Measurements from ENCODE around the gene GABRR3.

GABRR3 gene

GRCh38 chr3:97975466-97975865, 59.6 kb downstream of the GABRR3 start:
- peaks cover 23% of the 10 kb centered on the region for H3K4me1 ChIP-seq (ENCODE audit: control insufficient read depth, low read length)
- H3K27ac ChIP-seq (ENCODE audit: low read depth, low read length), result no peak overlapping the region
- H3K79me2 ChIP-seq (ENCODE audit: control insufficient read depth, low read length), result peaks cover 24% of the 10 kb centered on the region
- no peaks in the 10 kb centered on the region for H3K27me3 ChIP-seq (ENCODE audit: control insufficient read depth, low read length)
- no peaks in the 10 kb centered on the region for H4K20me1 ChIP-seq (ENCODE audit: control insufficient read depth, insufficient read depth, low read depth, low read length)
- H3K4me3 ChIP-seq (ENCODE audit: low read length), result no peak overlapping the region
- peaks cover 5% of the 10 kb centered on the region; the same call in 1 of the 2 replicates for H3K36me3 ChIP-seq (ENCODE audit: control insufficient read depth, low read length)
- no peaks in the 10 kb centered on the region; the same call in 1 of the 2 replicates for H3F3A ChIP-seq (ENCODE audit: control insufficient read depth, insufficient read depth)
- H3K4me2 ChIP-seq (ENCODE audit: low read length), result no peak overlapping the region
- no peaks in the 10 kb centered on the region for H3K9me3 ChIP-seq (ENCODE audit: control insufficient read depth, insufficient read depth, low read length)
- H3K9me2 ChIP-seq (replicated peaks; ENCODE audit: control insufficient read depth, low read length), result no peaks in the 10 kb centered on the region
- peak; percentile 14 for TF ChIP-seq CTCF (IDR thresholded peaks at IDR 0.05; ENCODE audit: low read depth, low read length, poor library complexity, severe bottlenecking)
- TF ChIP-seq EZH2phosphoT487 (IDR thresholded peaks at IDR 0.05; ENCODE audit: borderline replicate concordance, low read length), result no peak

DNA sequence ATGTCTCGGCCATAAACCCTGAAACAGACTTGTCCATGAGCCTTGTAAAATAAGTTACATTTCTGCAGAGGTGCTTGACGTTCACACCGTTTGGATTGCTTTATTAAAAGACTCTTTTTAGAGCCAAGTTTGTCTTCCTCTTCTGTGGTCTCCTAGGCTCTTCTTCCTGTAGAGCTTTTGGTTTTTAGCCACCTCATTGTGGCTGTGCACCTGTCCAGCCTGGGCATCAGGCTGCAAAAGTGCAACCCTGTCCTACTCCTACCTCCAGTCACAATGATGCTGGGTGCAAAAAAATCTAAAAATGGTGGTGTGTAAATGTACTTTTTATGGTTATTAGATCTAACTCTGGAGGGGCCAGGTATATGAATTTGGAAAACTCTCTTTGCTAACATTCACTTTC, 60.1 kb downstream of the GABRR3 start:
- no peak overlapping the region for H3K4me3 ChIP-seq (ENCODE audit: low read length)
- peaks cover 5% of the 10 kb centered on the region; the same call in 1 of the 2 replicates for H3F3A ChIP-seq (ENCODE audit: control insufficient read depth, insufficient read depth)
- peaks cover 10% of the 10 kb centered on the region for H3K36me3 ChIP-seq (ENCODE audit: control insufficient read depth, low read length)
- no peaks in the 10 kb centered on the region for H3K9me2 ChIP-seq (replicated peaks; ENCODE audit: control insufficient read depth, low read length)
- peaks cover 29% of the 10 kb centered on the region for H3K79me2 ChIP-seq (ENCODE audit: control insufficient read depth, low read length)
- H3K9me3 ChIP-seq (ENCODE audit: control insufficient read depth, insufficient read depth, low read length), result no peaks in the 10 kb centered on the region
- no peaks in the 10 kb centered on the region for H4K20me1 ChIP-seq (ENCODE audit: control insufficient read depth, insufficient read depth, low read depth, low read length)
- peaks cover 28% of the 10 kb centered on the region for H3K4me1 ChIP-seq (ENCODE audit: control insufficient read depth, low read length)
- H3K27ac ChIP-seq (ENCODE audit: low read depth, low read length), result no peak overlapping the region
- TF ChIP-seq CTCF (IDR thresholded peaks at IDR 0.05; ENCODE audit: low read depth, low read length, poor library complexity, severe bottlenecking) (no peak), EZH2phosphoT487 (IDR thresholded peaks at IDR 0.05; ENCODE audit: borderline replicate concordance, low read length) (no peak)
- H3K27me3 ChIP-seq (ENCODE audit: control insufficient read depth, low read length), result no peaks in the 10 kb centered on the region
- no peak overlapping the region; the same call in 1 of the 2 replicates for H3K4me2 ChIP-seq (ENCODE audit: low read length)

DNA sequence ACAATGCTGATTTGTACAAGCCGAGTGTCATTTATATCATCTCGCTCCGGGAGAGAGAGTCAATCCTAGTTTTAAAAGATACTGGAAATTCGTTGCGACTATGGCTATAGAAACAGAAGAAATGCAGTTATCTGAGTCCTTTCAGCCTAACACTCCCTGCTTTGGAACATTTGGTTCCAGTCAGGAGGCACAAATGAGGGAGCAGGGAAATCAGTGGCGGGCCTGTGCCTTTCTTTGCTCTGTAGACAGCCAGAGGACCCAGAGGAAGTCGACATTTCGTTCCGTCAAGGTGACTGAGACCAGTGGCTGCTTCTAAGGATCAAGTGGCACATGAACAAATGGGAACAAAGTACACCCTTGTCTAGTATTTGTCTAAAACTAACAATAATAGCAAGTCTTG, 62.1 kb downstream of the GABRR3 start:
- no peaks in the 10 kb centered on the region for H3K27me3 ChIP-seq (ENCODE audit: control insufficient read depth, low read length)
- peaks cover 49% of the 10 kb centered on the region for H3K79me2 ChIP-seq (ENCODE audit: control insufficient read depth, low read length)
- peaks cover 22% of the 10 kb centered on the region for H3K36me3 ChIP-seq (ENCODE audit: control insufficient read depth, low read length)
- peaks cover 41% of the 10 kb centered on the region for H3K4me1 ChIP-seq (ENCODE audit: control insufficient read depth, low read length)
- H3K9me2 ChIP-seq (replicated peaks; ENCODE audit: control insufficient read depth, low read length), result no peaks in the 10 kb centered on the region
- peak overlapping the region; percentile 92 for H3K4me2 ChIP-seq (ENCODE audit: low read length)
- H3K9me3 ChIP-seq (ENCODE audit: control insufficient read depth, insufficient read depth, low read length), result no peaks in the 10 kb centered on the region
- H3F3A ChIP-seq (ENCODE audit: control insufficient read depth, insufficient read depth), result peaks cover 5% of the 10 kb centered on the region; the same call in 1 of the 2 replicates
- TF ChIP-seq EZH2phosphoT487 (IDR thresholded peaks at IDR 0.05; ENCODE audit: borderline replicate concordance, low read length) (no peak), CTCF (IDR thresholded peaks at IDR 0.05; ENCODE audit: low read depth, low read length, poor library complexity, severe bottlenecking) (no peak)
- H4K20me1 ChIP-seq (ENCODE audit: control insufficient read depth, insufficient read depth, low read depth, low read length), result peaks cover 3% of the 10 kb centered on the region; the same call in 1 of the 2 replicates
- H3K27ac ChIP-seq (ENCODE audit: low read depth, low read length), result no peak overlapping the region
- peak overlapping the region; percentile 88 for H3K4me3 ChIP-seq (ENCODE audit: low read length)
